ENCODE measurements around the gene RBFOX1.

GRCh38 chr16:7579454-7579853 lies 246.8 kb downstream of the RBFOX1 start:
- TF ChIP-seq CTCF (IDR thresholded peaks at IDR 0.05) (no peak), POLR2A (IDR thresholded peaks at IDR 0.05) (no peak)

Data from Peyer's patch (tissue), 4 donors.